ENCODE results near the gene SNX19.

GRCh38 chr11:130947481-130947880 is 31.2 kb upstream of the SNX19 start:
- TF ChIP-seq ZFP3 (CRISPR knock-in tag; IDR thresholded peaks at IDR 0.05) (no peak), PATZ1 (CRISPR knock-in tag; IDR thresholded peaks at IDR 0.05; ENCODE audit: borderline replicate concordance) (no peak), OSR1 (CRISPR knock-in tag; IDR thresholded peaks at IDR 0.05) (no peak), GLIS3 (CRISPR knock-in tag; IDR thresholded peaks at IDR 0.05) (no peak), ZC3H10 (CRISPR knock-in tag; IDR thresholded peaks at IDR 0.05) (no peak), POU6F1 (CRISPR knock-in tag; IDR thresholded peaks at IDR 0.05; ENCODE audit: borderline replicate concordance, low read depth) (no peak), TOX (CRISPR knock-in tag; IDR thresholded peaks at IDR 0.05; ENCODE audit: borderline replicate concordance) (no peak), TSHZ2 (CRISPR knock-in tag; IDR thresholded peaks at IDR 0.05) (no peak), PPARA (CRISPR knock-in tag; IDR thresholded peaks at IDR 0.05; ENCODE audit: borderline replicate concordance) (no peak), ZNF70 (CRISPR knock-in tag; IDR thresholded peaks at IDR 0.05) (no peak), CREB5 (CRISPR knock-in tag; IDR thresholded peaks at IDR 0.05; ENCODE audit: low read depth) (no peak), ESRRG (CRISPR knock-in tag; IDR thresholded peaks at IDR 0.05) (no peak)

Data from SK-N-SH treated with all-trans-retinoic acid at 6 μM for 48 hours (cell line).